H1 (cell line): ENCODE results near the gene DAPK1. TPM values are rescaled to one million over a fixed set of nuclear protein-coding genes. Genes with fewer than 3 reads are reported as not detected.

Source experiments
- CHD7 ChIP-seq: fragments of 300-600 bp; sonication (generic); IDR thresholded peaks from 2 replicates; pipeline ENCODE4 v1.7.1; 2012; ENCODE audit warnings: low read length, moderate library complexity, mild to moderate bottlenecking, inconsistent platforms; ENCODE audit not compliant: insufficient replicate concordance
- polyA plus RNA-seq, 7 experiments: library from polyadenylated mRNA; depleted of rRNA in 3 of 7; stranded (reverse) in 5 of 7; unstranded in 2 of 7; fragments of >200 nt in 5 of 7; fragments of 200-250 nt in 2 of 7; gene quantifications; 1 replicate in 5 of 7; 2 replicates in 1 of 7; 4 replicates in 1 of 7; pipeline versions ENCODE4 v1.2.1 to v1.2.3, GENCODE V29; 2011 to 2013; ENCODE audit warnings: missing spikeins in 2 of 7, mixed read lengths in 2 of 7
- total RNA-seq: library from RNA; stranded (reverse); fragmentation: NEBNext Ultra II Directional; extraction: Animal tissue kit (Norgen Biotek cat#: 25700); gene quantifications from 2 replicates; pipeline ENCODE4 v1.2.1, GENCODE V29; 2021

The DAPK1 gene
- total and polyA plus RNA-seq, 2 of the 8 experiments (the other 6 are each of a cell fraction or from before 2014, with no cell fraction given), result 62.4 to 131 TPM

DNA sequence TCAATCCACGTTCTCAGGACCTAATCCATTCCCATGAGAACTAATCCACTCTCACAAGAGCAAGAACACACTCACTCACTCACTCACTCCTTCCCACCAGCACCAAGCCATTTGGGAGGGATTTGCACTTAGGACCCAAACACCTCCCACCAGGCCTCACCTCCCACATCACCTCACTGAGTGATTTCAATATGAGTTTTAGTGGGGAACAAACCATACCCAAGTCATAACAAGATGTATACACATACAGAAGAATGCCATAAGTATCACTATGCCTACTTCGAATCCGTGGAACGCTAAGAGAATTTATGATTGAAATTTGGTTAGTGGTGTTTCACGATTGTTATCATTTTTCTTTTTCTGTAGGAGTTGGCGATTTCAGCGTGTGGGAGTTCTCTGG, 199.0 kb downstream of the DAPK1 start (continued):
- TF ChIP-seq CHD7, result no peak
